IMR-90 (cell line): ENCODE data around the gene C16orf82. TPM values are rescaled to one million over a fixed set of nuclear protein-coding genes. Genes with fewer than 3 reads are reported as not detected.

Source experiments
- ATAC-seq: fragments of 200-7000 bp; cut with Tn5 transposase; 2 replicates; pipeline ENCODE4 v1.9.1; 2020; ENCODE audit warnings: low read depth, mild to moderate bottlenecking, moderate library complexity
- BruUV-seq: library from RNA; stranded (reverse); fragments of 400-500 nt; replicated peaks from 2 replicates; lab custom pipeline; 2021; lab: Mats Ljungman, UMichigan
- CTCF ChIA-PET: fragments of 300-600 bp; formaldehyde crosslinking; extraction: SDS; loops from one replicate; lab custom pipeline; 2021; ENCODE audit warnings: antibody characterized with exemption; lab: Yijun Ruan, JAX
- POLR2A ChIA-PET: fragments of 300-600 bp; sonication (Branson Sonifier 250); formaldehyde crosslinking; loops from one replicate; lab custom pipeline; 2022; ENCODE audit warnings: antibody characterized with exemption; ENCODE audit not compliant: unreplicated experiment; lab: Charles Lee
- DNase-seq: peaks from one replicate; pipeline ENCODE4 v3.0.0; 2013
- H2AFZ ChIP-seq: replicated peaks from 2 replicates; pipeline ENCODE3; 2013; ENCODE audit warnings: low read length, mild to moderate bottlenecking; ENCODE audit not compliant: poor library complexity
- H2AK5ac ChIP-seq: 2 replicates; pipeline ENCODE4 v1.6.1; 2013; ENCODE audit warnings: low read depth, low read length, inconsistent platforms
- H2AK9ac ChIP-seq: replicated peaks from 2 replicates; pipeline ENCODE3; 2013; ENCODE audit warnings: mild to moderate bottlenecking, low read depth, low read length, moderate library complexity; ENCODE audit not compliant: poor library complexity
- H2BK120ac ChIP-seq: 2 replicates; pipeline ENCODE4 v1.6.1; 2013; ENCODE audit warnings: low read depth, low read length, inconsistent platforms
- H2BK15ac ChIP-seq: 3 replicates; pipeline ENCODE4 v1.6.1; 2013; ENCODE audit warnings: low read depth, low read length, inconsistent platforms
- H2BK20ac ChIP-seq: 2 replicates; pipeline ENCODE4 v1.6.1; 2013; ENCODE audit warnings: low read depth, mild to moderate bottlenecking, inconsistent platforms, low read length, moderate library complexity
- H2BK5ac ChIP-seq: 2 replicates; pipeline ENCODE4 v1.6.1; 2013; ENCODE audit warnings: mild to moderate bottlenecking, low read depth, low read length, inconsistent platforms; ENCODE audit not compliant: poor library complexity, severe bottlenecking
- H3K14ac ChIP-seq: replicated peaks from 2 replicates; pipeline ENCODE4 v1.6.1; 2013; ENCODE audit warnings: low read depth, low read length, inconsistent platforms
- H3K18ac ChIP-seq: 2 replicates; pipeline ENCODE4 v1.6.1; 2013; ENCODE audit warnings: low read depth, low read length, control low read depth
- H3K23ac ChIP-seq: 2 replicates; pipeline ENCODE4 v1.6.1; 2013; ENCODE audit warnings: low read depth, low read length, inconsistent platforms
- H3K27ac ChIP-seq: 2 replicates; pipeline ENCODE4 v1.5.1; 2013; ENCODE audit warnings: mild to moderate bottlenecking, control low read depth, low read length; ENCODE audit not compliant: insufficient read depth
- H3K27me3 ChIP-seq: 2 replicates; pipeline ENCODE4 v1.6.1; 2013; ENCODE audit warnings: low read length; ENCODE audit not compliant: control insufficient read depth, insufficient read depth
- H3K36me3 ChIP-seq: 2 replicates; pipeline ENCODE4 v1.6.1; 2013; ENCODE audit warnings: low read length, mixed read lengths; ENCODE audit not compliant: control insufficient read depth, insufficient read depth
- H3K4ac ChIP-seq: 2 replicates; pipeline ENCODE4 v1.6.1; 2013; ENCODE audit warnings: low read depth, low read length, inconsistent platforms
- H3K4me1 ChIP-seq: 2 replicates; pipeline ENCODE4 v1.6.1; 2013; ENCODE audit warnings: low read length, mixed read lengths; ENCODE audit not compliant: control insufficient read depth, insufficient read depth
- H3K4me2 ChIP-seq: 2 replicates; pipeline ENCODE4 v1.6.1; 2013; ENCODE audit warnings: low read depth, mild to moderate bottlenecking, control low read depth, low read length, moderate library complexity
- H3K4me3 ChIP-seq: 2 replicates; pipeline ENCODE4 v1.5.1; 2013; ENCODE audit warnings: low read depth, mild to moderate bottlenecking, control low read depth, low read length, moderate library complexity; ENCODE audit not compliant: insufficient read depth
- H3K56ac ChIP-seq: 2 replicates; pipeline ENCODE4 v1.6.1; 2013; ENCODE audit warnings: low read length, inconsistent platforms; ENCODE audit not compliant: insufficient read depth; ENCODE audit errors: extremely low read depth
- H3K79me1 ChIP-seq, 2 experiments: 2 replicates each; pipeline ENCODE4 v1.6.1; 2013; ENCODE audit warnings: low read length in 2 of 2, inconsistent platforms in 1 of 2, low read depth in 1 of 2
- H3K9ac ChIP-seq: 2 replicates; pipeline ENCODE4 v1.6.1; 2013; ENCODE audit warnings: low read depth, low read length, control low read depth
- H3K9me1 ChIP-seq: 2 replicates; pipeline ENCODE4 v1.6.1; 2013; ENCODE audit warnings: low read length, inconsistent platforms; ENCODE audit not compliant: insufficient read depth
- H3K9me3 ChIP-seq: 2 replicates; pipeline ENCODE4 v1.6.1; 2013; ENCODE audit warnings: low read length; ENCODE audit not compliant: control insufficient read depth, insufficient read depth
- H4K20me1 ChIP-seq: 2 replicates; pipeline ENCODE4 v1.6.1; 2013; ENCODE audit warnings: low read length, inconsistent platforms; ENCODE audit not compliant: insufficient read depth
- H4K5ac ChIP-seq: 2 replicates; pipeline ENCODE4 v1.6.1; 2013; ENCODE audit warnings: mild to moderate bottlenecking, low read depth, low read length, control low read depth
- H4K8ac ChIP-seq, 2 experiments: 2 replicates each; pipeline ENCODE4 v1.6.1; 2013; ENCODE audit warnings: low read depth in 2 of 2, low read length in 2 of 2, control low read depth in 1 of 2, inconsistent platforms in 1 of 2
- H4K91ac ChIP-seq: 2 replicates; pipeline ENCODE4 v1.6.1; 2013; ENCODE audit warnings: low read depth, low read length, inconsistent platforms; ENCODE audit not compliant: insufficient read depth
- BHLHE40 ChIP-seq: fragments of 150-350 bp; IDR thresholded peaks from 2 replicates; pipeline ENCODE4 v1.6.1; 2016; ENCODE audit warnings: mild to moderate bottlenecking, low read depth, low read length
- FOS ChIP-seq: fragments of 150-350 bp; IDR thresholded peaks from 2 replicates; pipeline ENCODE4 v1.6.1; 2016; ENCODE audit warnings: low read depth, low read length
- MAFK ChIP-seq: IDR thresholded peaks from 2 replicates; pipeline ENCODE4 v1.6.1; 2012; ENCODE audit warnings: low read depth, low read length, improper control_type of control experiment
- MAZ ChIP-seq: IDR thresholded peaks from 2 replicates; pipeline ENCODE4 v1.6.1; 2012; ENCODE audit warnings: low read depth, mild to moderate bottlenecking, low read length, improper control_type of control experiment, moderate library complexity, borderline replicate concordance
- MXI1 ChIP-seq: IDR thresholded peaks from 2 replicates; pipeline ENCODE4 v1.6.1; 2012; ENCODE audit warnings: low read depth, mild to moderate bottlenecking, low read length, moderate library complexity, borderline replicate concordance
- NFE2L2 ChIP-seq: fragments of 150-350 bp; IDR thresholded peaks from 2 replicates; pipeline ENCODE4 v1.6.1; 2016; ENCODE audit warnings: low read depth, mild to moderate bottlenecking, low read length
- POLR2A ChIP-seq: IDR thresholded peaks from 2 replicates; pipeline ENCODE4 v1.6.1; 2012; ENCODE audit warnings: mild to moderate bottlenecking, low read depth, low read length
- RAD21 ChIP-seq: IDR thresholded peaks from 2 replicates; pipeline ENCODE4 v1.6.1; 2012; ENCODE audit warnings: low read length, improper control_type of control experiment
- RCOR1 ChIP-seq: IDR thresholded peaks from 2 replicates; pipeline ENCODE4 v1.6.1; 2012; ENCODE audit warnings: mild to moderate bottlenecking, low read length, improper control_type of control experiment; ENCODE audit not compliant: insufficient replicate concordance
- RFX5 ChIP-seq: IDR thresholded peaks from 2 replicates; pipeline ENCODE4 v1.8.0; 2012; ENCODE audit warnings: low read depth, mild to moderate bottlenecking, low read length, moderate library complexity
- SMC3 ChIP-seq: fragments of 150-350 bp; IDR thresholded peaks from 2 replicates; pipeline ENCODE4 v1.6.1; 2016; ENCODE audit warnings: low read depth, mild to moderate bottlenecking, antibody characterized with exemption, low read length, moderate library complexity
- whole genome bisulfite sequencing, 2 experiments: methylation state at CpG; one replicate each; pipeline versions ENCODE4 v1.1.5 to v1.1.7; 2013; ENCODE audit warnings: missing lambda C conversion rate in 2 of 2; ENCODE audit not compliant: insufficient read length in 1 of 2; ENCODE audit errors: extremely low coverage in 2 of 2; 5-methylcytosine and 5-hydroxymethylcytosine counted together
- dilution Hi-C: fragments of 300-500 bp; cut with HindIII; formaldehyde crosslinking; loops from one replicate; pipeline ENCODE4 v1.14.3; 2018; ENCODE audit warnings: low sequenced_read_pairs; ENCODE audit not compliant: unreplicated experiment
- in situ Hi-C: fragments of 300-500 bp; cut with MboI; formaldehyde crosslinking; loops from 3 replicates; pipeline ENCODE4 v1.14.3; 2019; ENCODE audit warnings: low sequenced_read_pairs, inconsistent platforms, mixed read lengths
- intact Hi-C: fragments of 100-400 bp; cut with micrococcal nuclease; formaldehyde crosslinking; loops from 2 replicates; pipeline ENCODE4 v1.10.0; 2022
- polyA plus RNA-seq, 3 experiments: library from polyadenylated mRNA; depleted of rRNA; stranded (reverse); fragments of >200 nt; gene quantifications; 2 replicates each; pipeline ENCODE4 v1.2.3, GENCODE V29; 2012; ENCODE audit warnings: low replicate concordance in 1 of 3
- total RNA-seq: library from RNA; depleted of rRNA; stranded (reverse); fragments of >200 nt; gene quantifications from 2 replicates; pipeline ENCODE4 v1.2.3, GENCODE V29; 2012
- TF ChIP-seq, protein P1 (sequence below): fragments of 150-350 bp; IDR thresholded peaks from 2 replicates; pipeline ENCODE4 v1.6.1; 2016; ENCODE audit warnings: low read depth, mild to moderate bottlenecking, low read length, moderate library complexity, borderline replicate concordance
- TF ChIP-seq, protein P2 (sequence below): fragments of 150-350 bp; IDR thresholded peaks from 2 replicates; pipeline ENCODE4 v1.6.1; 2017; ENCODE audit warnings: mild to moderate bottlenecking, antibody characterized with exemption, low read length, low read depth
- TF ChIP-seq, protein P3 (sequence below): conservative IDR thresholded peaks from 2 replicates; pipeline ENCODE4 v1.5.1; 2012; ENCODE audit warnings: mild to moderate bottlenecking, low read depth, low read length, improper control_type of control experiment

The C16orf82 gene
- total and polyA plus RNA-seq, 2 of the 4 experiments (the other 2 are of a cell fraction) = not detected

GRCh38 chr16:27114006-27114405, 47.3 kb downstream of the C16orf82 start:
- intact Hi-C loops = loop anchor here (5.0 kb wide), 1 partner anchor 253 kb away; no protein-coding TSS in a partner anchor

More at GRCh38 chr16:27114006-27114405, 47.3 kb downstream of the C16orf82 start:
- no peaks in the 10 kb centered on the region for H3K9me1 ChIP-seq
- no peak overlapping the region for H3K4ac ChIP-seq
- no peak for TF ChIP-seq FOS
- TF ChIP-seq BHLHE40 = no peak
- TF ChIP-seq RCOR1 = no peak
- TF ChIP-seq POLR2A = no peak
- no peak for TF ChIP-seq RFX5
- no peak for TF ChIP-seq MAZ
- TF ChIP-seq, protein P1, sequence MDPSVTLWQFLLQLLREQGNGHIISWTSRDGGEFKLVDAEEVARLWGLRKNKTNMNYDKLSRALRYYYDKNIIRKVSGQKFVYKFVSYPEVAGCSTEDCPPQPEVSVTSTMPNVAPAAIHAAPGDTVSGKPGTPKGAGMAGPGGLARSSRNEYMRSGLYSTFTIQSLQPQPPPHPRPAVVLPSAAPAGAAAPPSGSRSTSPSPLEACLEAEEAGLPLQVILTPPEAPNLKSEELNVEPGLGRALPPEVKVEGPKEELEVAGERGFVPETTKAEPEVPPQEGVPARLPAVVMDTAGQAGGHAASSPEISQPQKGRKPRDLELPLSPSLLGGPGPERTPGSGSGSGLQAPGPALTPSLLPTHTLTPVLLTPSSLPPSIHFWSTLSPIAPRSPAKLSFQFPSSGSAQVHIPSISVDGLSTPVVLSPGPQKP = no peak
- TF ChIP-seq RAD21 = no peak
- TF ChIP-seq, protein P2, sequence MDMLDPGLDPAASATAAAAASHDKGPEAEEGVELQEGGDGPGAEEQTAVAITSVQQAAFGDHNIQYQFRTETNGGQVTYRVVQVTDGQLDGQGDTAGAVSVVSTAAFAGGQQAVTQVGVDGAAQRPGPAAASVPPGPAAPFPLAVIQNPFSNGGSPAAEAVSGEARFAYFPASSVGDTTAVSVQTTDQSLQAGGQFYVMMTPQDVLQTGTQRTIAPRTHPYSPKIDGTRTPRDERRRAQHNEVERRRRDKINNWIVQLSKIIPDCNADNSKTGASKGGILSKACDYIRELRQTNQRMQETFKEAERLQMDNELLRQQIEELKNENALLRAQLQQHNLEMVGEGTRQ = no peak
- TF ChIP-seq, protein P3, sequence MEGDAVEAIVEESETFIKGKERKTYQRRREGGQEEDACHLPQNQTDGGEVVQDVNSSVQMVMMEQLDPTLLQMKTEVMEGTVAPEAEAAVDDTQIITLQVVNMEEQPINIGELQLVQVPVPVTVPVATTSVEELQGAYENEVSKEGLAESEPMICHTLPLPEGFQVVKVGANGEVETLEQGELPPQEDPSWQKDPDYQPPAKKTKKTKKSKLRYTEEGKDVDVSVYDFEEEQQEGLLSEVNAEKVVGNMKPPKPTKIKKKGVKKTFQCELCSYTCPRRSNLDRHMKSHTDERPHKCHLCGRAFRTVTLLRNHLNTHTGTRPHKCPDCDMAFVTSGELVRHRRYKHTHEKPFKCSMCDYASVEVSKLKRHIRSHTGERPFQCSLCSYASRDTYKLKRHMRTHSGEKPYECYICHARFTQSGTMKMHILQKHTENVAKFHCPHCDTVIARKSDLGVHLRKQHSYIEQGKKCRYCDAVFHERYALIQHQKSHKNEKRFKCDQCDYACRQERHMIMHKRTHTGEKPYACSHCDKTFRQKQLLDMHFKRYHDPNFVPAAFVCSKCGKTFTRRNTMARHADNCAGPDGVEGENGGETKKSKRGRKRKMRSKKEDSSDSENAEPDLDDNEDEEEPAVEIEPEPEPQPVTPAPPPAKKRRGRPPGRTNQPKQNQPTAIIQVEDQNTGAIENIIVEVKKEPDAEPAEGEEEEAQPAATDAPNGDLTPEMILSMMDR = no peak
- no peak for TF ChIP-seq MXI1
- no peak for TF ChIP-seq MAFK
- no peak for TF ChIP-seq NFE2L2
- no peak for TF ChIP-seq SMC3
- ATAC-seq (no peak), DNase-seq (no peak)
- no peak overlapping the region for H4K91ac ChIP-seq
- no peak overlapping the region for H3K23ac ChIP-seq
- H3K14ac ChIP-seq = no peak overlapping the region
- H4K8ac ChIP-seq = no peak overlapping the region
- no peaks in the 10 kb centered on the region for H3K9me3 ChIP-seq
- H3K27me3 ChIP-seq = no peaks in the 10 kb centered on the region; the same call in 1 of the 2 replicates
- in situ Hi-C loops = loop anchor here (5.0 kb wide), 2 partner anchors 1277 to 1832 kb away; no protein-coding TSS in a partner anchor
- H3K9ac ChIP-seq = no peak overlapping the region
- H2AFZ ChIP-seq = no peak overlapping the region
- dilution Hi-C loops = no loop called here
- WGBS, 2 experiments = 54% methylated on average over 2 of the region's 2 CpGs; no CpG with 5 or more reads in 1 of the 2 experiments
- CTCF ChIA-PET = no interaction called here
- no peak overlapping the region for H3K18ac ChIP-seq
- H2AK5ac ChIP-seq = no peak overlapping the region
- H3K27ac ChIP-seq = no peak overlapping the region
- no peak overlapping the region for H2AK9ac ChIP-seq
- POLR2A ChIA-PET = no interaction called here
- no peak overlapping the region for H2BK5ac ChIP-seq
- no peak overlapping the region for H2BK15ac ChIP-seq
- no peak overlapping the region for H3K56ac ChIP-seq
- H3K4me1 ChIP-seq = no peaks in the 10 kb centered on the region
- no peak overlapping the region for H3K4me3 ChIP-seq
- no peaks in the 10 kb centered on the region for H3K79me1 ChIP-seq
- no TSS peak for BruUV-seq
- H2BK120ac ChIP-seq = no peak overlapping the region
- no peak overlapping the region for H4K5ac ChIP-seq
- H2BK20ac ChIP-seq = no peak overlapping the region
- H3K36me3 ChIP-seq = no peaks in the 10 kb centered on the region
- H3K4me2 ChIP-seq = no peak overlapping the region
- no peaks in the 10 kb centered on the region for H4K20me1 ChIP-seq
